ENCODE results near the gene KRT6B.

- TF ChIP-seq CTCF (conservative IDR thresholded peaks at IDR 0.05; ENCODE audit: low read length) (no peak), EZH2phosphoT487 (IDR thresholded peaks at IDR 0.05; ENCODE audit: borderline replicate concordance) (no peak)
These were observed 34.5 kb upstream of the KRT6B start for GRCh38 chr12:52486166-52487105.
